Activated CD8-positive, alpha-beta memory T cell treated with anti-CD3 and anti-CD28 coated beads, Interleukin-2, amount 10 ng/mL, durations not matched to agents 7 days and 5 days (primary cell): ENCODE data around the gene JSRP1. TPM values are rescaled to one million over a fixed set of nuclear protein-coding genes. Genes with fewer than 3 reads are reported as not detected.
A peak's percentile ranks its signal among the peaks of the same experiment; 100 is the strongest.

Source experiments
- ATAC-seq: fragments of 150-1000 bp; cut with Tn5 transposase; one replicate; pipeline ENCODE4 v1.10.0; 2021; ENCODE audit warnings: moderate library complexity
- CTCF ChIA-PET: fragments of 350-600 bp; sonication (Branson Sonifier 250); formaldehyde crosslinking; loops from one replicate; lab custom pipeline; 2021; ENCODE audit warnings: antibody characterized with exemption; lab: Charles Lee
- DNase-seq: peaks from one replicate; pipeline ENCODE4 v3.0.0-alpha.2; 2020
- H3K27ac Mint-ChIP-seq: one replicate; pipeline ENCODE4 v1.8.0; 2021; ENCODE audit warnings: mild to moderate bottlenecking, mixed read lengths
- H3K27me3 Mint-ChIP-seq: one replicate; pipeline ENCODE4 v1.8.0; 2021; ENCODE audit warnings: mixed read lengths
- H3K36me3 Mint-ChIP-seq: one replicate; pipeline ENCODE4 v1.8.0; 2021; ENCODE audit warnings: mild to moderate bottlenecking, mixed read lengths
- H3K4me1 Mint-ChIP-seq: one replicate; pipeline ENCODE4 v1.8.0; 2021; ENCODE audit warnings: mixed read lengths
- H3K4me3 Mint-ChIP-seq: one replicate; pipeline ENCODE4 v1.8.0; 2021; ENCODE audit warnings: mild to moderate bottlenecking, moderate library complexity, mixed read lengths
- H3K9me3 Mint-ChIP-seq: one replicate; pipeline ENCODE4 v1.8.0; 2022; ENCODE audit warnings: low read depth, mixed read lengths
- total RNA-seq, 2 experiments: library from RNA; stranded (reverse); gene quantifications; one replicate each; pipeline ENCODE4 v1.2.3, GENCODE V29; 2021

JSRP1 gene
- total RNA-seq, 2 experiments from 2014 or later: 1.0 TPM; not detected in 1

- H3K36me3 Mint-ChIP-seq: peaks cover 21% of the 10 kb centered on the region
- no peaks in the 10 kb centered on the region for H3K9me3 Mint-ChIP-seq
- H3K27me3 Mint-ChIP-seq: no peaks in the 10 kb centered on the region
- peak overlapping the region; percentile 94 for H3K27ac Mint-ChIP-seq
- CTCF ChIA-PET: interaction anchor here (1.3 to 2.4 kb wide), 2 partner anchors 9 to 11 kb away, joined by 3 to 9 read pairs; no protein-coding TSS in a partner anchor
- no peak for ATAC-seq
- peak overlapping the region; percentile 90 for H3K4me3 Mint-ChIP-seq
- no peak for DNase-seq
- H3K4me1 Mint-ChIP-seq: peaks cover 33% of the 10 kb centered on the region
These were observed 12.6 kb upstream of the JSRP1 start for GRCh38 chr19:2268861-2269243.

GRCh38 chr19:2268480-2268830 lies 12.2 kb upstream of the JSRP1 start:
- Mint-ChIP-seq H3K4me1 (peaks cover 29% of the 10 kb centered on the region), H3K27me3 (no peaks in the 10 kb centered on the region), H3K36me3 (peaks cover 19% of the 10 kb centered on the region)

GRCh38 chr19:2266183-2266993 lies 10.2 kb upstream of the JSRP1 start:
- no peak for DNase-seq
- Mint-ChIP-seq H3K4me3 (no peak overlapping the region), H3K9me3 (no peaks in the 10 kb centered on the region), H3K4me1 (peaks cover 17% of the 10 kb centered on the region), H3K27me3 (no peaks in the 10 kb centered on the region), H3K27ac (no peak overlapping the region), H3K36me3 (peaks cover 5% of the 10 kb centered on the region)
- no peak for ATAC-seq
- CTCF ChIA-PET: interaction anchor here (1.0 to 2.4 kb wide), 2 partner anchors 8 to 50 kb away, joined by 3 to 9 read pairs; no protein-coding TSS in a partner anchor

More at GRCh38 chr19:2268480-2268830, 12.2 kb upstream of the JSRP1 start:
- peak overlapping the region; percentile 90 for H3K4me3 Mint-ChIP-seq
- H3K9me3 Mint-ChIP-seq: no peaks in the 10 kb centered on the region
- no peak for DNase-seq
- no peak for ATAC-seq
- CTCF ChIA-PET: interaction anchor here (1.3 to 2.4 kb wide), 2 partner anchors 9 to 10 kb away, joined by 3 to 9 read pairs; no protein-coding TSS in a partner anchor
- peak overlapping the region; percentile 94 for H3K27ac Mint-ChIP-seq

- no peak overlapping the region for H3K27ac Mint-ChIP-seq
- H3K36me3 Mint-ChIP-seq: no peaks in the 10 kb centered on the region
- peaks cover 33% of the 10 kb centered on the region for H3K4me1 Mint-ChIP-seq
- no peaks in the 10 kb centered on the region for H3K27me3 Mint-ChIP-seq
- H3K9me3 Mint-ChIP-seq: no peaks in the 10 kb centered on the region
- H3K4me3 Mint-ChIP-seq: no peak overlapping the region
- DNase-seq: peak; percentile 83
- CTCF ChIA-PET: interaction anchor here (0.8 to 4.3 kb wide), 17 partner anchors 8 to 364 kb away, joined by 3 to 68 read pairs (median 3); partner anchors contain the start of genes AMH, PLEKHJ1 and SF3A2
- peak; percentile 43 for ATAC-seq
These were observed 5.4 kb upstream of the JSRP1 start for GRCh38 chr19:2261438-2262172.

- H3K27me3 Mint-ChIP-seq: no peaks in the 10 kb centered on the region
- DNase-seq (no peak), ATAC-seq (peak; percentile 43)
- no peaks in the 10 kb centered on the region for H3K36me3 Mint-ChIP-seq
- CTCF ChIA-PET: interaction anchor here (0.8 to 4.3 kb wide), 11 partner anchors 8 to 67 kb away, joined by 3 to 68 read pairs (median 4); partner anchors contain the start of genes PLEKHJ1 and SF3A2
- H3K4me3 Mint-ChIP-seq: peak overlapping the region; percentile 5
- peak overlapping the region; percentile 73 for H3K27ac Mint-ChIP-seq
- no peaks in the 10 kb centered on the region for H3K9me3 Mint-ChIP-seq
- H3K4me1 Mint-ChIP-seq: peaks cover 28% of the 10 kb centered on the region
These were observed 4.2 kb upstream of the JSRP1 start for GRCh38 chr19:2260341-2260805.

- Mint-ChIP-seq H3K27ac (no peak overlapping the region), H3K4me1 (peaks cover 28% of the 10 kb centered on the region), H3K9me3 (no peaks in the 10 kb centered on the region), H3K4me3 (no peak overlapping the region), H3K27me3 (peaks cover under 1% of the 10 kb centered on the region), H3K36me3 (no peaks in the 10 kb centered on the region)
- no peak for ATAC-seq
- no peak for DNase-seq
- CTCF ChIA-PET: interaction anchor here (1.3 to 4.3 kb wide), 6 partner anchors 9 to 56 kb away, joined by 3 to 68 read pairs (median 10); partner anchors contain the start of genes PLEKHJ1 and SF3A2
These were observed 3.1 kb upstream of the JSRP1 start for GRCh38 chr19:2259336-2259735.

- H3K4me3 Mint-ChIP-seq: no peak overlapping the region
- H3K4me1 Mint-ChIP-seq: peaks cover 27% of the 10 kb centered on the region
- H3K36me3 Mint-ChIP-seq: no peaks in the 10 kb centered on the region
- no peak for DNase-seq
- ATAC-seq: no peak
- CTCF ChIA-PET: interaction anchor here (0.8 to 1.0 kb wide), 2 partner anchors 15 to 139 kb away, joined by 3 to 4 read pairs; no protein-coding TSS in a partner anchor
- peaks cover 24% of the 10 kb centered on the region for H3K27me3 Mint-ChIP-seq
- H3K9me3 Mint-ChIP-seq: no peaks in the 10 kb centered on the region
- no peak overlapping the region for H3K27ac Mint-ChIP-seq
These were observed 938 bp downstream of the JSRP1 start for GRCh38 chr19:2255112-2255845.

GRCh38 chr19:2254064-2254872 lies 1.9 kb downstream of the JSRP1 start:
- H3K4me1 Mint-ChIP-seq: peaks cover 22% of the 10 kb centered on the region
- H3K9me3 Mint-ChIP-seq: no peaks in the 10 kb centered on the region
- H3K27ac Mint-ChIP-seq: no peak overlapping the region
- H3K36me3 Mint-ChIP-seq: no peaks in the 10 kb centered on the region
- ATAC-seq: no peak
- H3K4me3 Mint-ChIP-seq: no peak overlapping the region
- peaks cover 24% of the 10 kb centered on the region for H3K27me3 Mint-ChIP-seq
- DNase-seq: no peak
- CTCF ChIA-PET: interaction anchor here (1.2 to 5.5 kb wide), 5 partner anchors 8 to 19 kb away, joined by 4 to 39 read pairs (median 7); partner anchors contain the start of genes PLEKHJ1 and SF3A2

- peaks cover 16% of the 10 kb centered on the region for H3K4me1 Mint-ChIP-seq
- H3K27me3 Mint-ChIP-seq: peaks cover 24% of the 10 kb centered on the region
- CTCF ChIA-PET: interaction anchor here (0.6 to 5.5 kb wide), 7 partner anchors 9 to 90 kb away, joined by 3 to 39 read pairs (median 5); partner anchors contain the start of genes DOT1L, PLEKHJ1 and SF3A2
- DNase-seq (peak; percentile 55), ATAC-seq (peak; percentile 10)
- no peaks in the 10 kb centered on the region for H3K9me3 Mint-ChIP-seq
- peak overlapping the region; percentile 24 for H3K4me3 Mint-ChIP-seq
- H3K36me3 Mint-ChIP-seq: no peaks in the 10 kb centered on the region
- no peak overlapping the region for H3K27ac Mint-ChIP-seq
These were observed 2.8 kb downstream of the JSRP1 start for GRCh38 chr19:2253106-2254063.

GRCh38 chr19:2252797-2253105 lies 3.5 kb downstream of the JSRP1 start:
- H3K4me3 Mint-ChIP-seq: no peak overlapping the region
- H3K27ac Mint-ChIP-seq: no peak overlapping the region
- DNase-seq (no peak), ATAC-seq (no peak)
- H3K36me3 Mint-ChIP-seq: no peaks in the 10 kb centered on the region
- CTCF ChIA-PET: interaction anchor here (0.6 to 5.5 kb wide), 7 partner anchors 9 to 89 kb away, joined by 3 to 39 read pairs (median 5); partner anchors contain the start of genes DOT1L, PLEKHJ1 and SF3A2
- peaks cover 24% of the 10 kb centered on the region for H3K27me3 Mint-ChIP-seq
- peaks cover 10% of the 10 kb centered on the region for H3K4me1 Mint-ChIP-seq
- H3K9me3 Mint-ChIP-seq: no peaks in the 10 kb centered on the region
